PFSK-1 (cell line): ENCODE data around the gene HHAT.

Experiments
- FOXP2 ChIP-seq: optimal IDR thresholded peaks from 2 replicates; pipeline ENCODE3; 2011; ENCODE audit warnings: borderline replicate concordance, control low read depth, inconsistent platforms; ENCODE audit not compliant: insufficient read depth; ENCODE audit errors: extremely low read length, extremely low read depth
- POLR2AphosphoS5 ChIP-seq: IDR thresholded peaks from 2 replicates; pipeline ENCODE4 v1.6.1; 2012; ENCODE audit warnings: low read depth, mild to moderate bottlenecking, control low read depth, low read length, moderate library complexity
- SIN3A ChIP-seq: IDR thresholded peaks from 2 replicates; pipeline ENCODE4 v1.6.1; 2012; ENCODE audit warnings: mild to moderate bottlenecking, low read length, moderate library complexity, borderline replicate concordance; ENCODE audit not compliant: insufficient read depth
- TAF1 ChIP-seq: IDR thresholded peaks from 2 replicates; pipeline ENCODE4 v1.6.1; 2012; ENCODE audit warnings: low read length, control low read depth, borderline replicate concordance; ENCODE audit not compliant: insufficient read depth
- TF ChIP-seq, protein P1 (sequence below), 2 experiments: IDR thresholded peaks; 2 replicates each; pipeline versions ENCODE4 v1.6.1 to v1.8.0; 2011 to 2012; ENCODE audit warnings: low read depth in 2 of 2, low read length in 2 of 2, control low read depth in 1 of 2, inconsistent platforms in 1 of 2, mild to moderate bottlenecking in 1 of 2, moderate library complexity in 1 of 2; ENCODE audit not compliant: insufficient read depth in 1 of 2

HHAT gene

DNA sequence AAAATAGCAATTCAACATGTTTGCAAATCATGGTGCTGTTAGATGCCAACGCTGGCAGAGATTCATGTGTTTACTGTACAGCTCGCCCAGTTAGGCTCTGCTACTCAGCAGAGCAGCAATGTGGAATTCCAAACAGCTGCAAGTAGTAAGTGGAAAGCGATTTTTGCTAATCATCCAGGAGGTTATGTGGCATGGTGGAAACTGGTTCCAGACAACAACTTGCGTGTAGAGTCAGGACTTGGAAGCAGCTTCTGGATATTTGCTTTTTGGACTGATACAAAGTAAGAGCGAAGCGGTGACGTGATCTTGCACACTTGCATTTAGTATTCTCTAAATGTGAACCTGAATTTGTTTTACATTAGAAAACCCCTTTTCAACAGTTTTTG lies 27.1 kb upstream of the HHAT start:
- no peak for TF ChIP-seq SIN3A
- no peak for TF ChIP-seq TAF1
- TF ChIP-seq, protein P1, sequence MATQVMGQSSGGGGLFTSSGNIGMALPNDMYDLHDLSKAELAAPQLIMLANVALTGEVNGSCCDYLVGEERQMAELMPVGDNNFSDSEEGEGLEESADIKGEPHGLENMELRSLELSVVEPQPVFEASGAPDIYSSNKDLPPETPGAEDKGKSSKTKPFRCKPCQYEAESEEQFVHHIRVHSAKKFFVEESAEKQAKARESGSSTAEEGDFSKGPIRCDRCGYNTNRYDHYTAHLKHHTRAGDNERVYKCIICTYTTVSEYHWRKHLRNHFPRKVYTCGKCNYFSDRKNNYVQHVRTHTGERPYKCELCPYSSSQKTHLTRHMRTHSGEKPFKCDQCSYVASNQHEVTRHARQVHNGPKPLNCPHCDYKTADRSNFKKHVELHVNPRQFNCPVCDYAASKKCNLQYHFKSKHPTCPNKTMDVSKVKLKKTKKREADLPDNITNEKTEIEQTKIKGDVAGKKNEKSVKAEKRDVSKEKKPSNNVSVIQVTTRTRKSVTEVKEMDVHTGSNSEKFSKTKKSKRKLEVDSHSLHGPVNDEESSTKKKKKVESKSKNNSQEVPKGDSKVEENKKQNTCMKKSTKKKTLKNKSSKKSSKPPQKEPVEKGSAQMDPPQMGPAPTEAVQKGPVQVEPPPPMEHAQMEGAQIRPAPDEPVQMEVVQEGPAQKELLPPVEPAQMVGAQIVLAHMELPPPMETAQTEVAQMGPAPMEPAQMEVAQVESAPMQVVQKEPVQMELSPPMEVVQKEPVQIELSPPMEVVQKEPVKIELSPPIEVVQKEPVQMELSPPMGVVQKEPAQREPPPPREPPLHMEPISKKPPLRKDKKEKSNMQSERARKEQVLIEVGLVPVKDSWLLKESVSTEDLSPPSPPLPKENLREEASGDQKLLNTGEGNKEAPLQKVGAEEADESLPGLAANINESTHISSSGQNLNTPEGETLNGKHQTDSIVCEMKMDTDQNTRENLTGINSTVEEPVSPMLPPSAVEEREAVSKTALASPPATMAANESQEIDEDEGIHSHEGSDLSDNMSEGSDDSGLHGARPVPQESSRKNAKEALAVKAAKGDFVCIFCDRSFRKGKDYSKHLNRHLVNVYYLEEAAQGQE (IDR thresholded peaks at IDR 0.05; ENCODE audit: insufficient read depth in 1 of 2, low read depth in 2 of 2, low read length in 2 of 2): no peak
- TF ChIP-seq FOXP2: no peak
- TF ChIP-seq POLR2AphosphoS5: no peak

DNA sequence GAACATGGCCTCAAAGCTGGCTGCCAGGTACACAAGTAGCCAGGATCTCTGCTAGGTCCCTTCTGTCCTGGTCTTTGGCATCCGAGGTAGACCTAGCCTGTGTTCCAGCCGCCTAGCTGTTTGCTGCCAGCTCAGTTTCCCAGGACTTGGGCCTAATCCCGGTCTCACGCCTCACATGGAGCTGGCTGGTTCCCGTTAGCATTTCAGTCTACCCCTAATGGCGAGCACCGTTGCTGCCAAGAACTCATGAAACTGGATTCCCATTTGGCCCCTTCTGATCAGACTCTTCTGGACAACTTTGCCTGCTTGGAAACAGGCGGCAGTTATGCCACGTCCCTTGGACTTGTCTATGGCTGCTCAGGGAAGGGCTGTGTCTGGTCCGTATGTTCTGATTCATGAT lies 26.2 kb upstream of the HHAT start:
- TF ChIP-seq FOXP2 (no peak), POLR2AphosphoS5 (no peak)

DNA sequence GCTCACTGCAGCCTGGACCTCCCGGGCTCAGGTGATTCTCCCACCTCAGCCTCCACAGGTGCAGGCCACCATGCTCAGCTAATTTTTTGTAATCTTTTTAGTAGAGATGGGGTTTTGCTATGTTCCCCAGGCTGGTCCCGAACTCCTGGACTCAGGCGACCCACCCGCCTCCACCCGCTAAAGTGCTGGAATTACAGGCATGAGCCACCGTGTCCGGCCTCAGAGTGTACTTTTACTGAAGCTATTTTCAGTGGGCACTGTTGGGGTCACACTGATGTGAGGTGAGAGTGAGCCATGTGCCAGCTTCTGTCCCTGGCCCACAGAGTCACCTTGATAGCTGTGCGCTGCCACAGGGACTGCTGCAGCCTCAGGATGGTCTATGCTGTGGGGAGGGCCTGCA lies 25.3 kb upstream of the HHAT start:
- TF ChIP-seq POLR2AphosphoS5: no peak
- TF ChIP-seq SIN3A: no peak
- TF ChIP-seq, protein P1 (IDR thresholded peaks at IDR 0.05; ENCODE audit: insufficient read depth in 1 of 2, low read depth in 2 of 2, low read length in 2 of 2): no peak
- no peak for TF ChIP-seq TAF1
- no peak for TF ChIP-seq FOXP2

- TF ChIP-seq, protein P1 (IDR thresholded peaks at IDR 0.05; ENCODE audit: insufficient read depth in 1 of 2, low read depth in 2 of 2, low read length in 2 of 2): no peak
- TF ChIP-seq POLR2AphosphoS5 (no peak), FOXP2 (no peak), SIN3A (no peak), TAF1 (no peak)
These were observed 18.0 kb upstream of the HHAT start for GRCh38 chr1:210310562-210311153.

GRCh38 chr1:210311726-210312493 lies 16.8 kb upstream of the HHAT start:
- TF ChIP-seq FOXP2: no peak
- TF ChIP-seq, protein P1 (IDR thresholded peaks at IDR 0.05; ENCODE audit: insufficient read depth in 1 of 2, low read depth in 2 of 2, low read length in 2 of 2): no peak
- TF ChIP-seq POLR2AphosphoS5: no peak
- TF ChIP-seq SIN3A: no peak
- no peak for TF ChIP-seq TAF1
